Smooth muscle cell (in vitro differentiated cells): ENCODE measurements around the gene STK32C. TPM values are rescaled to one million over a fixed set of nuclear protein-coding genes. Genes with fewer than 3 reads are reported as not detected.

Experiments
- DNase-seq: peaks from one replicate; lab custom pipeline; 2025; ENCODE audit not compliant: unreplicated experiment; lab: John Stamatoyannopoulos, UW
- H2AFZ ChIP-seq: fragments of 200-600 bp; sonication (generic); 2 replicates; pipeline ENCODE4 v1.6.0; 2016; ENCODE audit warnings: antibody characterized with exemption, low read depth, mild to moderate bottlenecking
- H3F3A ChIP-seq: fragments of 200-600 bp; sonication (generic); 2 replicates; pipeline ENCODE4 v1.6.0; 2017; ENCODE audit warnings: antibody characterized with exemption, low read depth
- H3K27ac ChIP-seq: fragments of 200-600 bp; sonication (generic); 2 replicates; pipeline ENCODE4 v1.5.1; 2016; ENCODE audit warnings: low read depth, mild to moderate bottlenecking
- H3K27me3 ChIP-seq: fragments of 200-600 bp; sonication (generic); 2 replicates; pipeline ENCODE4 v1.6.1; 2016; ENCODE audit warnings: low read depth, mild to moderate bottlenecking
- H3K36me3 ChIP-seq: fragments of 200-600 bp; sonication (generic); 2 replicates; pipeline ENCODE4 v1.5.1; 2016; ENCODE audit warnings: low read depth
- H3K4me1 ChIP-seq: fragments of 200-600 bp; sonication (generic); 2 replicates; pipeline ENCODE4 v1.5.1; 2016; ENCODE audit warnings: low read depth
- H3K4me2 ChIP-seq: fragments of 200-600 bp; sonication (generic); 2 replicates; pipeline ENCODE4 v1.6.0; 2016; ENCODE audit warnings: mild to moderate bottlenecking
- H3K4me3 ChIP-seq: fragments of 200-600 bp; sonication (generic); 2 replicates; pipeline ENCODE4 v1.5.1; 2016; ENCODE audit warnings: mild to moderate bottlenecking
- H3K79me2 ChIP-seq: fragments of 200-600 bp; sonication (generic); 2 replicates; pipeline ENCODE4 v1.6.0; 2016; ENCODE audit warnings: low read depth, mild to moderate bottlenecking
- H3K9ac ChIP-seq: fragments of 200-600 bp; sonication (generic); 2 replicates; pipeline ENCODE4 v1.6.0; 2016; ENCODE audit warnings: low read depth
- H3K9me3 ChIP-seq: fragments of 200-600 bp; sonication (generic); replicated peaks from 2 replicates; pipeline ENCODE4 v1.5.1; 2016; ENCODE audit warnings: low read depth
- H4K20me1 ChIP-seq: fragments of 200-600 bp; sonication (generic); 2 replicates; pipeline ENCODE4 v1.6.0; 2016; ENCODE audit warnings: low read depth
- WGBS: methylation state at CpG from one replicate; pipeline ENCODE4 v1.1.7; 2016; ENCODE audit warnings: low lambda C conversion rate; 5-methylcytosine and 5-hydroxymethylcytosine counted together
- polyA plus RNA-seq: library from polyadenylated mRNA; unstranded; fragments of >200 nt; fragmentation: Nextera tagmentation; extraction: Ambion mirVana; gene quantifications from 2 replicates; pipeline ENCODE4 v1.2.1, GENCODE V29; 2016
- total RNA-seq: library from RNA; depleted of rRNA; stranded (reverse); fragments of >200 nt; gene quantifications from 2 replicates; pipeline ENCODE4 v1.2.3, GENCODE V29; 2014
- TF ChIP-seq, protein P1 (sequence below): fragments of 200-600 bp; sonication (generic); IDR thresholded peaks from 2 replicates; pipeline ENCODE4 v1.5.1; 2017; ENCODE audit warnings: borderline replicate concordance, mild to moderate bottlenecking, antibody characterized with exemption; ENCODE audit not compliant: insufficient read depth, poor library complexity, severe bottlenecking

Gene STK32C
- total and polyA plus RNA-seq, 2 experiments from 2014 or later: 2.3 to 13.2 TPM

DNA sequence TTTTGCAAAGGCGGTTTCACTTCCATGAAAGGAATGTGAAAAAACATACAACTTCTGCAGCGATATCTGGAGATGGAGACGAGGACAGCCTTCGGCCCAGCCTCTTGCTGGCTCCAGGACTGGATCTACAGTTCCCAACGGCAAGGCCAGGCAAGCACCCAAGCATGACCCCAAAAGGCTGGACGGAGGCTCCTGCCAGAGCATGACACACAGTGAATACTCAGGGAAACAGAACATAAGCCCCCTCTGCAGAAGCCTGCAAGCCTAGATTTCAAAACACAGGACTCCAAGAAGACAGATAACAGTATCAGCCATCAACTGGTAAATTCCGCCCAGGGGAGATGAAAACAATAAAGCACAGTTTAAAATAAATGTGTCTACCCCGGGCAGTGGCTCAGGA lies 21.0 kb upstream of the STK32C start:
- WGBS: 53% methylated on average over 8 of the region's 8 CpGs
- H3K9ac ChIP-seq: no peak overlapping the region
- peak overlapping the region; percentile 91 for H3K4me2 ChIP-seq

DNA sequence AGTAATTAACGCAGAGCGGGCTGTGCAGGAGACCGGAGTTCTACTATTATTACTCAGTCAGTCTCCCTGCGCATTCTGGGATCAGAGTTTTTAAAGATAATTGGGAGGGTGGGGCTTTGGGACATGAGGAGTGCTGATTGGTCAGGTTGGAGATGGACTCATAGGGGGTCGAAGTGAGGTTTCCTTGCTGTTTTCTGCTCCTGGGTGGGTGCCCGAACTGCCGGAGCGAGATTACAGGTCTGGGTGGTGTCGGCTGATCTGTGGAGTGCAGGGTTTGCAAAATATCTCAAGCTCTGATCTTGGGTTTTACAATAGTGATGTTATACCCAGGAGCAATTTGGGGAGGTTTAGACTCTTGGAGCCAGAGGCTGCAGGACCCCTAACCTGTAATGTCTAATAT lies 20.4 kb upstream of the STK32C start:
- 93% methylated on average over 9 of the region's 9 CpGs for WGBS
- Histone ChIP-seq H3K4me1 (peaks cover 23% of the 10 kb centered on the region), H3K27me3 (no peaks in the 10 kb centered on the region), H3K36me3 (no peaks in the 10 kb centered on the region), H3F3A (peaks cover 10% of the 10 kb centered on the region), H3K4me2 (no peak overlapping the region), H2AFZ (no peak overlapping the region), H3K9me3 (no peaks in the 10 kb centered on the region), H3K79me2 (peaks cover 50% of the 10 kb centered on the region), H3K4me3 (no peak overlapping the region), H3K9ac (no peak overlapping the region), H3K27ac (no peak overlapping the region), H4K20me1 (peaks cover 16% of the 10 kb centered on the region)
- DNase-seq: no peak
- TF ChIP-seq, protein P1, sequence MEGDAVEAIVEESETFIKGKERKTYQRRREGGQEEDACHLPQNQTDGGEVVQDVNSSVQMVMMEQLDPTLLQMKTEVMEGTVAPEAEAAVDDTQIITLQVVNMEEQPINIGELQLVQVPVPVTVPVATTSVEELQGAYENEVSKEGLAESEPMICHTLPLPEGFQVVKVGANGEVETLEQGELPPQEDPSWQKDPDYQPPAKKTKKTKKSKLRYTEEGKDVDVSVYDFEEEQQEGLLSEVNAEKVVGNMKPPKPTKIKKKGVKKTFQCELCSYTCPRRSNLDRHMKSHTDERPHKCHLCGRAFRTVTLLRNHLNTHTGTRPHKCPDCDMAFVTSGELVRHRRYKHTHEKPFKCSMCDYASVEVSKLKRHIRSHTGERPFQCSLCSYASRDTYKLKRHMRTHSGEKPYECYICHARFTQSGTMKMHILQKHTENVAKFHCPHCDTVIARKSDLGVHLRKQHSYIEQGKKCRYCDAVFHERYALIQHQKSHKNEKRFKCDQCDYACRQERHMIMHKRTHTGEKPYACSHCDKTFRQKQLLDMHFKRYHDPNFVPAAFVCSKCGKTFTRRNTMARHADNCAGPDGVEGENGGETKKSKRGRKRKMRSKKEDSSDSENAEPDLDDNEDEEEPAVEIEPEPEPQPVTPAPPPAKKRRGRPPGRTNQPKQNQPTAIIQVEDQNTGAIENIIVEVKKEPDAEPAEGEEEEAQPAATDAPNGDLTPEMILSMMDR: no peak

More for the DNA sequence above, 21.0 kb upstream of the STK32C start:
- Histone ChIP-seq H3K4me1 (peaks cover 24% of the 10 kb centered on the region), H3K36me3 (no peaks in the 10 kb centered on the region), H4K20me1 (peaks cover 16% of the 10 kb centered on the region), H3K27me3 (no peaks in the 10 kb centered on the region), H3K4me3 (no peak overlapping the region), H3K27ac (peak overlapping the region; percentile 70), H3F3A (peaks cover 10% of the 10 kb centered on the region), H3K79me2 (peaks cover 50% of the 10 kb centered on the region), H3K9me3 (no peaks in the 10 kb centered on the region), H2AFZ (no peak overlapping the region)
- TF ChIP-seq, protein P1: no peak
- DNase-seq: no peak

- H3K79me2 ChIP-seq: peaks cover 50% of the 10 kb centered on the region
- no peaks in the 10 kb centered on the region for H3K36me3 ChIP-seq
- WGBS: 90% methylated on average over 4 of the region's 4 CpGs
- H3K4me3 ChIP-seq: no peak overlapping the region
- no peak overlapping the region for H3K9ac ChIP-seq
- H3F3A ChIP-seq: peaks cover 10% of the 10 kb centered on the region
- H2AFZ ChIP-seq: no peak overlapping the region
- H4K20me1 ChIP-seq: peaks cover 16% of the 10 kb centered on the region
- TF ChIP-seq, protein P1: no peak
- H3K9me3 ChIP-seq: no peaks in the 10 kb centered on the region
- no peak overlapping the region for H3K4me2 ChIP-seq
- no peak overlapping the region for H3K27ac ChIP-seq
- peaks cover 14% of the 10 kb centered on the region for H3K4me1 ChIP-seq
- no peak for DNase-seq
- no peaks in the 10 kb centered on the region for H3K27me3 ChIP-seq
These were observed 19.2 kb upstream of the STK32C start for GRCh38 chr10:132326925-132327324.

GRCh38 chr10:132326344-132326889 lies 18.7 kb upstream of the STK32C start:
- 87% methylated on average over 11 of the region's 11 CpGs for WGBS
- peaks cover 14% of the 10 kb centered on the region for H3K4me1 ChIP-seq
- peaks cover 16% of the 10 kb centered on the region for H4K20me1 ChIP-seq
- H2AFZ ChIP-seq: no peak overlapping the region
- no peaks in the 10 kb centered on the region for H3K9me3 ChIP-seq
- no peak overlapping the region for H3K4me2 ChIP-seq
- H3F3A ChIP-seq: peaks cover 10% of the 10 kb centered on the region
- no peaks in the 10 kb centered on the region for H3K36me3 ChIP-seq
- peaks cover 48% of the 10 kb centered on the region for H3K79me2 ChIP-seq
- H3K27me3 ChIP-seq: no peaks in the 10 kb centered on the region
- no peak overlapping the region for H3K9ac ChIP-seq
- no peak overlapping the region for H3K27ac ChIP-seq
- H3K4me3 ChIP-seq: no peak overlapping the region
- TF ChIP-seq, protein P1: no peak
- no peak for DNase-seq
